HG03439 (cell line): ENCODE measurements around the gene CACNG1.
"Not testable (repeated sequence)": the region's sequence is repeated elsewhere in the genome, so short reads cannot be mapped to it uniquely, and the experiment has no call there.

Source experiments
- ATAC-seq: cut with Tn5 transposase; IDR thresholded peaks from one replicate; pipeline ENCODE4 v1.9.1; 2021; ENCODE audit warnings: mild to moderate bottlenecking, moderate library complexity; ENCODE audit not compliant: unreplicated experiment

The CACNG1 gene

DNA sequence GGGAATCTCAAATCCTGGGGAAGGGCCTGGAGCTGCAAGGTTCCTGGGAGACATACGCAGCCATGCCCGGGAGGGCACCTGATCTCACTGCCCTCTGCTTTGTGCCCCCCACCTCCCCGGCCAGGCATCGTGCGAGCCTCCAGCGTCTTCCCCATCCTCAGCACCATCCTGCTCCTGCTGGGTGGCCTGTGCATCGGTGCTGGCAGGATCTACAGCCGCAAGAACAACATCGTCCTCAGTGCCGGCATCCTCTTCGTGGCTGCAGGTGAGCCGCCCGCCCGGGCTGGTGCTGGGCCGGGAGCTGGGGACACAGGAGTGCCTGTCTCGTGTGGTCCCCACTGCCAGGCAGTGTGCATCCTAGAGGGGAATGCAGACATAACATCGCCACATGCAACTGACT is 19.6 kb upstream of the CACNG1 start:
- ATAC-seq, result no peak

- ATAC-seq, result no peak
These were observed 19.1 kb upstream of the CACNG1 start for GRCh38 chr17:67025216-67025792.

GRCh38 chr17:67026341-67026740 is 18.0 kb upstream of the CACNG1 start:
- ATAC-seq, result no peak

DNA sequence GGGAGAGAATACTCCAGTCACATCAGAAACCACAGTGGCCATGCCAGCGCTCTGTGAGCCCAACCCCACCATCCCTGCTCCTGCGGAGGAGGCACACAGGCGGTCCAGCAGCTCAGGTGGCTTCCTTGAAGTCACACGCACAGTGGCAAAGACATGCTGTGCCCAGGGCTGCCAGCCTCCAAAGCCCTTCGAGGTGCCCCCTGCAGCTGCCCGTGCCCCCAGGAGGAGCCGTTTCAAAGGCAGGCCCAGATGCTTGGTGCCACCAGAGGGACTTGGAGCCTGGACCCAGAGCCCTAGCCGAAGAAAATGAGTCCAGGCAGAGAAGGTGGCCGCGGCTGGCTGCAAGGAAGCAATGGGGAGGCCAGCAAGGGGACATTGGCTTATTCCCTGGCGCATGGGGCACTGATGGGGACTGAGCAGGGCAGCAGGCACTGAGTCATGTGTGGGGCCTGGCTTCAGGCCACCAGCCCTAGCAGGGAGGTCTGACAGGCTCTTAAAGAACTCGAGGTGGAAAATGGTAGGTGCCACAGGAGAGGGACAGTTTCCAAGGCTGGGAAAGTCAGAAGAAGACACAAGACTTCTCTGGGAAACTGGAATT is 17.2 kb upstream of the CACNG1 start:
- ATAC-seq, result no peak

GRCh38 chr17:67030641-67031040 is 13.7 kb upstream of the CACNG1 start:
- no peak for ATAC-seq

GRCh38 chr17:67032382-67032781 is 12.0 kb upstream of the CACNG1 start:
- no peak for ATAC-seq

DNA sequence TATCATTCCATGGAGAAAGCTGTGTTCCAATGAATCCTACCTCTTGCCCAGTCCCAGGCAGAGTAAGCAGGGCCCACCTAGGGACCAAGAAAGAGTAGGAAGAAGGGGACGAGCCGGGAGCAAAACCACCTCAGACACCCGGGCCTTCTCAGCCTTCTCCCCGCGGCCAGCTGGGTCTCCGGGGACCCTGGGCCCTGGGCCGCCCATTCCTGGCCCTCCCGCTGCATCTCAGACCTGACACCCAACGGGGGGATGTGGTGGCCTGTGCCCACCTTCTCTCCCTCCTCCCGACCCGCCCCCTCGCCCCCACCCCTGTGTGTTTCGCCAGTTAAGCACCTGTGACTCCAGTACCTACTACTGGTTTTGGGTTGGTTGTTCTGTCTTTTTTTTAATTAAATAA is 11.4 kb upstream of the CACNG1 start:
- ATAC-seq, result no peak

- no peak for ATAC-seq
These were observed 10.7 kb upstream of the CACNG1 start for GRCh38 chr17:67033613-67034012.

DNA sequence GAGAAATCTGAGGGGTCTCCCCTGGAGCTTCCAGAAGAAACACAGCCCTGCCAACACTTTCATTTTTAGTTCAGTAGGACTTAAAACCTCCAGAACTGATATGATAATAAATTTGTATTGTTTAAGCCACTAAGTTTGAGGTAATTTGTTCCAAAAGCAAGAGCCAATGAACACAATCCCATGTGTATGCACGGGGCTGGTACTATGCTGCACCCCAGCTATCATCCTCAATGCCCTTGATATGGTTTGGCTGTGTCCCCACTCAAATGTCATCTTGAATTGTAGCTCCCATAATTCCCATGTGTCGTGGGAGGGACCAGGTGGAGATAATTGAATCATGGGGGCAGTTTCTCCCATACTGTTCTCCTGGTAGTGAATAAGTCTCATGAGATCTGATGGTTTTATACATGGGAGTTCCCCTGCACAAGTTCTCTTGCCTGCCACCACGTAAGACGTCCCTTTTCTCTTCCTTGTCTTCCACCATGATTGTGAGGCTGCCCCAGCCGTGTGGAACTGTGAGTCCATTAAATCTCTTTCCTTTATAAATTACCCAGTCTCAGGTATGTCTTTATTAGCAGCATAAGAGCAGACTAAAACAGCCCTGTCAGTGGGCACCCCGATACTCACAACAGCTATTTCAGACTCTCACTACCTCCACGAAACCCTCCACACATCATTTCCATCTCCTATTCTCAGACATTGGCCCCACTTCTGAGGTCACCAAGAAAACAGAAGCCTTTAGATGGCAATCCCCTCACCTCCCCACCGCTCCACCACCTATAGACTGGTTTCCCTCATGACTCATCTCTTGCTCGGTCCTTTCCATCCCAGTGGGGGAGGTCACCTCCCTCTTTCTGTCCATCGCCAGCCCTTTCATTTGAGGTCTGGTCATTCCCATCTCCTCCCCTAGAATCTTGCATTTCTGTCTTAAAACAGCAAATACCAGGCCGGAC is 8.9 kb upstream of the CACNG1 start:
- no peak for ATAC-seq

GRCh38 chr17:67038861-67039365 is 5.4 kb upstream of the CACNG1 start:
- ATAC-seq, result no peak

DNA sequence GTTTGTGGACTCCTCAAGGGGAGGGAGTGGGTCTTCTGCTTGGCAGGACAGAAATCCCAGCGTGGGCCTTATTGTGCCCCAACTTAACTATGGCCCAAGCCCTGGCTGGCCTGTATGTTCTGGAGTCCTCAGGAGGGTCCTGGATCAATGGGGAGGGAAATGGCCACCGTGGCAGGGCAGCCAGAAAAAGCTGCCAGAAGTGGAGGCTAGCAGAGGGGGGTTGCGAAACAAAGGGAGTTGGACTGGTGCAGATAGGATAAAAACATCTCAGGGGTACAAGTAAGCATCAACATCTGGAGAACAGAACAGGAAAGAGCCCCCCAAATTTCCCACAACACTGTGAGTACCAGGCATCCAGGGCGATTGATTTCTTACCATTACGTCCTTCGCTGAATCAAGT is 3.7 kb upstream of the CACNG1 start:
- ATAC-seq, result no peak

DNA sequence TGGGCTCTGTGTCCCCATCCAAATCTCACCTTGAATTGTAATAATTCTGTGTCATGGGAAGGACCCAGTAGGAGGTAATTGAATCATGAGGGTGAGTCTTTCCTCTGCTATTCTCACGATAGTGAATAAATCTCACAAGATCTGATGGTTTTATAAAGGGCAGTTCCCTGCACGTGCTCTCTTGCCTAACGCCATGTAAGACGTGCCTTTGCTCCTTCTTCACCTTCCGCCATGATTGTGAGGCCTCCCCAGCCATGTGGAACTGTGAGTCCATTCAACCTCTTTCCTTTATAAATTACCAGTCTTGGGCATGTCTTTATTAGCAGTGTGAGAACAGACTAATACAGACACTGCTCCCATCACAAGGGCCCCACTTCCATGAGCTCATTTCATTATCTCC is 3.2 kb upstream of the CACNG1 start:
- ATAC-seq, result not testable (repeated sequence)

DNA sequence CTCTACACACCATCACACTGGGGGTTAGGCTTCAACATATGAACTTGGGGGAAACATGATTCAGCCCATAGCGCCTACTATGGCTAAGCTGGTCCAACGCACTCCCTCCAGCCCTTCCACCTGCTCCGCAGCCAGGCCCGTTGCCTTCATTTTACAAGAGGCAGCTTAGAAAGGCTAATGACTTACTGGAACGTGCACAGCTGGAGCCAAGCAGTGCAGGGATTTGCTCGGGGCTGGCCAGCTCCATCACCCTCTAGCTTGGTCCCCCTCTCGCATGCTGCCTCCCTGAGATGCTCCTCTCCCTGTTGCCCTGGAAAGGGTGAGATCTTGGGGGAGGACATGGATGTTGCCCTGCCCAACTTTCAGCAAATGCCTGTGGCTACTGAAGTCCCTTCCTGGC is 2.8 kb upstream of the CACNG1 start:
- ATAC-seq, result no peak

DNA sequence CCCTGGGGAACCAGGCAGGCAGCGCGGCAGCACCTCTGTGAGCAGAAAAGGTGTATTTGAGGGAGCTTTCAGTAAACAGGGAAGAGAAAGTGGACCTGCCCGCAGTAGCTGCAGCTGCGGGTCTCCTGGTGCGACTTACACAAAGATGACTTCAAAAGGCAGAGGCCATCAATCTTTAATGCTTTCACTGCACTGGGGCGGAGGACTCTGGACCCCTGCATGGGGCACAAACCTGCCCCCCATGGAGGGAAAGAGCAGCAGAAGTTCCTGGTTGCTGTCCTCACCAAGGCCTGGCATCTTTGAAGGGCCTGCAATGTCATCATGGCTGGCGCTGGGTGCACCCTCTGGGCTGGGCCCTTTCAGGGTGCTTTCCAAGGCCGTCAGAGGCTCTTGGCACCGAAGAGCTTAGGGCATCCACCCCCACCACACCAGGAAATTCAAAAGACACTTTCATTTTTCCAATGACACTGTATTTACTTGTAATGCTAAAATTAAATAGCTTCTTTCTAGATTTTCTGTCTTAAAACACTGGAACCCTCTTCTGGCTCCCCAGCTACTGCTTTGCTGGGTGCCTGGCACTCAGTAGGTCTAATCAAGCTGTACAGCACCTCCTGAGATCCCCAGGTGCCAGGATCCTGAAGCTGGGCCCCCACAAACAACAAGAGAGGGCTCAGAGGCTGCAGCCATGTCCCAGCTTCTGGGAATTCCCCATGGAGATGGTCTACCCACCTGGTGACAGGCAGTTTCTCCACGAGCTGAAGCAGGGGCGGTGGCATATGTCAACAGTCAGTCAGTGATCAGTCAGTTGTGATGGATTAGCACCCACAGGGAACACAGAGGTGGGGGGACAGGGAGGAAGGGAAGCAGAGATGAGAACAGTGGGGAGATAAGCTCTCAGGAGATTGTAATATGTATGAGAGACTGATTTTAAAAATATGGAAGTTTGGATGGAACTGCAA is 2.1 kb upstream of the CACNG1 start:
- ATAC-seq, result no peak

DNA sequence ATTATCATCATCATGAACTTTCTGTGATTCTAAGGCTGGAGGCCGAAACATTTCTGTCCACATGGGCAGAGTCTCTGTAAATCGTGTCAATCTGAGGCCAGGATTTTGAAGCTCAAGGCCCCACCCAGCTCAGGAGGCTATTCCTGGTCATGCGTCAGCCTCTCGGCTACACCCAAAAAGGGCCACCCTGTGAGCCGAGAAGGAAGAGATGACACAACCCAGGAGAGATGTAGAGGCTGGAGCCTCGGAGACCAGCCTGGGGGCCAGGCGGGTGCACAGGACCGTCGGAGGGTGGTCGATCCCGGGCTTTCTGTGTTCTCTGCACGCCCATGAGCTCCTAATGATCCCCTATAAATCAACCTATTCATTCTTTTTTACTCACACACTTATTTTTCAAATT is 1.1 kb upstream of the CACNG1 start:
- ATAC-seq, result no peak

DNA sequence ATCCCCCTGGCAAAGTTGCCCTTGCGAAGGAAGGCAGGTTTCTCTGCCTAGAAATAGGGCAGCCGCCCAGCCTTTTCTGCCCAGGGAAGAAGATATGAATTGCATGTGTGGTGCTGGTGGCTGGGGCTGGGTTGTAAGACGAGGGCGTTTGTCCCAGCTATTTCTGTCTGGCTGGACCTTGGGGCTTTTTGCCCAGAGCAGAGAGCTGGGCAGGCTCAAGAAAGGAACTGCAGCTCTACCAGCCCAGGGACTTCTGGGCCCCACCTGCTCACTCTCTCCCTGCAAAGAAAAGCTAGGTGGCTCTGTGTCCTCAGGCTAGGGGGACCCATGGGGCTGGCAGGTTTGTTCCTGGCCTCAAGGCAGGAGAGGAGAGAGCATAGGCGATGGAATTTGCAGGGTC is 586 bp downstream of the CACNG1 start:
- ATAC-seq, result no peak

GRCh38 chr17:67046398-67046797 is 2.0 kb downstream of the CACNG1 start:
- ATAC-seq, result no peak

DNA sequence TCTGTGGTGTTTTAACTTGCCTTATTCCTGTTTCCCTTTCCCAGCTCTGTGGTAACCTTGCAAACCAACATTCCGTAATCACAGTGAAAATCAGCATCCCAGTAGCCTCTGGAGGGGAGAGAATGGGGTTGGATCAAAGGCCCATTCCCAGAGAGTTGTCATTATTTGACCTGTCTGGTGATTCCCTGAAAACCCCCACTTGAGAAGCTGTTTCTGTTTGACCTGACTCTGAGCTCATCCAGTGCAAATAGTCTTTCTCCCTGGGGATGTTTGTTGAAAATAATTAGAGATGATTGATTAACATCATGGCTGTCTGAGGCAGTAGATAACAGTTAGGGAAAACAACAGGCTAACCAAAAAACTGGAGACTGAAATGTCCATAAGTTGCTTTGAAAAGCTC is 3.0 kb downstream of the CACNG1 start:
- ATAC-seq, result no peak

DNA sequence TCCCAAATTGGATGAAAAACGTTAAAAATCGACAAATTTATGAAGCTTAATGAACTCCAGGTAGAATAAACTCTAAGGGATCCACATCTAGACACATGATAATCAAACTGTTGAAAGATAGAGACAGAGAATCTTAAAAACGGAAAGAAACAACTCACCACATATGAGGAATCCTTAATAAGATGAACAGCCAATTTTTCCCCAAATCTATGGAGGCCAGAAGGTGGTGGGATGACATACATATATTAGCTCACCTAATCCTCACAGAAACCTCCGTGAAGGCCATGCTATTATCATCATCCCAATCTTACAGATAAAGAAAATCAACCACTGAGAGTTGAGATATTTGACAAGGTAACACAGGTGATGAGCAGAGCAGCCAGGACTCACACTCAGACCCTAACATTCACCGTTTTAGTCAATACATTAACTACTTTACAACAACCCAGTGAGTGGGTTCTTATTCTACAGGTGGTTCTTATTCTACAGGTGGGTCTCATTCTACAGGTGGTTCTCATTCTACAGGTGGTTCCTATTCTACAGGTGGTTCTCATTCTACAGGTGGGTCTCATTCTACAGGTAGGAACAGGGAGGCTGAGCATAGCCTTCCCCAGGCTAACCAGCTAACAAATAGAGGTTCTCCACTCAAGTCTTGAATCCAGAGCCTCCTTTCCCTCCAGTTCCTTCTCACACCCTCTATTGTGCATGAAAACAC is 4.8 kb downstream of the CACNG1 start:
- no peak for ATAC-seq

- ATAC-seq, result no peak
These were observed 5.7 kb downstream of the CACNG1 start for GRCh38 chr17:67050066-67050465.
